Measurements from ENCODE around the gene TMEM214. TPM values are rescaled to one million over a fixed set of nuclear protein-coding genes. Genes with fewer than 3 reads are reported as not detected.

The TMEM214 gene
- polyA plus RNA-seq, 1 donor (not counting 4 experiments of a cell fraction or from before 2014, with no cell fraction given) = 38.0 TPM

- Histone ChIP-seq H3K9ac (ENCODE audit: control insufficient read depth, extremely low read depth, insufficient read depth, low read length) (no peak overlapping the region), H3K4me1 (ENCODE audit: control insufficient read depth, extremely low read depth, insufficient read depth, low read length) (no peaks in the 10 kb centered on the region), H3K27ac (ENCODE audit: control insufficient read depth, insufficient read depth, low read length) (no peak overlapping the region), H4K20me1 (ENCODE audit: control insufficient read depth, extremely low read depth, insufficient read depth, low read length) (no peaks in the 10 kb centered on the region), H3K9me3 (ENCODE audit: control insufficient read depth, low read depth, low read length) (no peaks in the 10 kb centered on the region), H2AFZ (ENCODE audit: control insufficient read depth, low read length) (no peak overlapping the region), H3K36me3 (ENCODE audit: control insufficient read depth in 2 of 2, extremely low read depth in 1 of 2, insufficient read depth in 2 of 2, low read length in 2 of 2) (peaks cover 0 to 2% of the 10 kb centered on the region in 2 experiments), H3K27me3 (ENCODE audit: control insufficient read depth, extremely low read depth, insufficient read depth, low read length) (no peaks in the 10 kb centered on the region), H3K79me2 (ENCODE audit: control insufficient read depth, insufficient read depth, low read length) (no peaks in the 10 kb centered on the region), H3K9me1 (ENCODE audit: control insufficient read depth, extremely low read depth, insufficient read depth, low read length) (no peaks in the 10 kb centered on the region), H3K4me2 (ENCODE audit: control insufficient read depth, extremely low read depth, insufficient read depth, low read depth, low read length) (no peak overlapping the region), H3K4me3 (ENCODE audit: control insufficient read depth in 2 of 3, extremely low read depth in 1 of 3, insufficient read depth in 2 of 3, low read depth in 1 of 3, low read length in 3 of 3) (no peak overlapping the region)
- FAIRE-seq (no peak), DNase-seq (ENCODE audit: low read depth, low spot score) (no peak)
- TF ChIP-seq EZH2 (IDR thresholded peaks at IDR 0.05; ENCODE audit: low read length) (no peak), CTCF (optimal IDR thresholded peaks at IDR 0.05 in 1 of 3, IDR thresholded peaks at IDR 0.05 in 1 of 3, conservative IDR thresholded peaks at IDR 0.05 in 1 of 3; ENCODE audit: extremely low read depth in 1 of 3, insufficient read depth in 2 of 3, low read length in 3 of 3) (no peak)
- dilution Hi-C loops (cut with MboI; ENCODE audit: extremely low pct_ligation_motif_present, low sequenced_read_pairs) = no loop called here
Observed at GRCh38 chr2:26988058-26988860, 44.5 kb upstream of the TMEM214 start.

- no peaks in the 10 kb centered on the region for H3K27me3 ChIP-seq (ENCODE audit: control insufficient read depth, extremely low read depth, insufficient read depth, low read length)
- no peak overlapping the region for H3K4me3 ChIP-seq (ENCODE audit: control insufficient read depth in 2 of 3, extremely low read depth in 1 of 3, insufficient read depth in 2 of 3, low read depth in 1 of 3, low read length in 3 of 3)
- peaks cover 0 to 2% of the 10 kb centered on the region in 2 experiments for H3K36me3 ChIP-seq (ENCODE audit: control insufficient read depth in 2 of 2, extremely low read depth in 1 of 2, insufficient read depth in 2 of 2, low read length in 2 of 2)
- no peak overlapping the region for H3K9ac ChIP-seq (ENCODE audit: control insufficient read depth, extremely low read depth, insufficient read depth, low read length)
- no peaks in the 10 kb centered on the region for H4K20me1 ChIP-seq (ENCODE audit: control insufficient read depth, extremely low read depth, insufficient read depth, low read length)
- H3K79me2 ChIP-seq (ENCODE audit: control insufficient read depth, insufficient read depth, low read length) = no peaks in the 10 kb centered on the region
- no peaks in the 10 kb centered on the region for H3K9me1 ChIP-seq (ENCODE audit: control insufficient read depth, extremely low read depth, insufficient read depth, low read length)
- dilution Hi-C loops (cut with MboI; ENCODE audit: extremely low pct_ligation_motif_present, low sequenced_read_pairs) = no loop called here
- no peak overlapping the region for H2AFZ ChIP-seq (ENCODE audit: control insufficient read depth, low read length)
- FAIRE-seq (no peak), DNase-seq (ENCODE audit: low read depth, low spot score) (no peak)
- TF ChIP-seq EZH2 (IDR thresholded peaks at IDR 0.05; ENCODE audit: low read length) = no peak
- no peak for TF ChIP-seq CTCF (optimal IDR thresholded peaks at IDR 0.05 in 1 of 3, IDR thresholded peaks at IDR 0.05 in 1 of 3, conservative IDR thresholded peaks at IDR 0.05 in 1 of 3; ENCODE audit: extremely low read depth in 1 of 3, insufficient read depth in 2 of 3, low read length in 3 of 3)
- H3K27ac ChIP-seq (ENCODE audit: control insufficient read depth, insufficient read depth, low read length) = no peak overlapping the region
- no peaks in the 10 kb centered on the region for H3K4me1 ChIP-seq (ENCODE audit: control insufficient read depth, extremely low read depth, insufficient read depth, low read length)
- no peaks in the 10 kb centered on the region for H3K9me3 ChIP-seq (ENCODE audit: control insufficient read depth, low read depth, low read length)
- no peak overlapping the region for H3K4me2 ChIP-seq (ENCODE audit: control insufficient read depth, extremely low read depth, insufficient read depth, low read depth, low read length)
Observed at GRCh38 chr2:26989156-26989555, 43.6 kb upstream of the TMEM214 start.
